Motor neuron (in vitro differentiated cells): ENCODE measurements around the gene C5AR2. TPM values are rescaled to one million over a fixed set of nuclear protein-coding genes. Genes with fewer than 3 reads are reported as not detected.
"Not testable (repeated sequence)": the region's sequence is repeated elsewhere in the genome, so short reads cannot be mapped to it uniquely, and the experiment has no call there.

ENCODE experiments used
- ATAC-seq, 8 experiments: fragments of 200-7000 bp; cut with Tn5 transposase; replicated peaks in 6 of 8; 2 replicates each; pipeline ENCODE4 v1.8.0; 2021; ENCODE audit warnings: mild to moderate bottlenecking in 8 of 8, moderate library complexity in 8 of 8
- H3K27ac ChIP-seq, 2 donors: fragments of 250-450 bp; sonication (Bioruptor Pico); 2 replicates each; pipeline ENCODE4 v1.9.0; 2021; ENCODE audit warnings: antibody characterized with exemption in 2 of 2, mild to moderate bottlenecking in 2 of 2, moderate library complexity in 1 of 2
- H3K4me1 ChIP-seq, 2 donors: fragments of 250-450 bp; sonication (Bioruptor Pico); replicated peaks in 1 of 2; 2 replicates each; pipeline ENCODE4 v1.6.1; 2021; ENCODE audit warnings: antibody characterized with exemption in 2 of 2, mild to moderate bottlenecking in 2 of 2, moderate library complexity in 1 of 2
- H3K4me3 ChIP-seq, 5 donors: fragments of 250-450 bp; sonication (Bioruptor Pico); 2 replicates each; pipeline ENCODE4 v1.9.0; 2021; ENCODE audit warnings: antibody characterized with exemption in 5 of 5, mild to moderate bottlenecking in 5 of 5, moderate library complexity in 4 of 5
- WGBS, 10 experiments: fragments of 450-650 bp; shearing (Covaris generic); methylation state at CpG; one replicate each; pipeline ENCODE4 v1.0.0; 2022; 5-methylcytosine and 5-hydroxymethylcytosine counted together
- in situ Hi-C, 9 experiments: fragments of 400-800 bp; cut with MboI; loops; one replicate each; pipeline ENCODE4 v1.15.0; 2021; ENCODE audit warnings: low sequenced_read_pairs in 9 of 9, low pct_unique_long_range_greater_than_20kb in 2 of 9; ENCODE audit not compliant: unreplicated experiment in 9 of 9
- total RNA-seq, 8 experiments: library from RNA; unstranded; fragments of 300-600 nt; gene quantifications; 2 replicates each; pipeline versions ENCODE4 v1.2.3 to v1.2.4, GENCODE V29; 2022

Gene C5AR2
- total RNA-seq, 8 experiments from 2014 or later = 0.04 to 0.36 (median 0.09) TPM; not detected in 1

DNA sequence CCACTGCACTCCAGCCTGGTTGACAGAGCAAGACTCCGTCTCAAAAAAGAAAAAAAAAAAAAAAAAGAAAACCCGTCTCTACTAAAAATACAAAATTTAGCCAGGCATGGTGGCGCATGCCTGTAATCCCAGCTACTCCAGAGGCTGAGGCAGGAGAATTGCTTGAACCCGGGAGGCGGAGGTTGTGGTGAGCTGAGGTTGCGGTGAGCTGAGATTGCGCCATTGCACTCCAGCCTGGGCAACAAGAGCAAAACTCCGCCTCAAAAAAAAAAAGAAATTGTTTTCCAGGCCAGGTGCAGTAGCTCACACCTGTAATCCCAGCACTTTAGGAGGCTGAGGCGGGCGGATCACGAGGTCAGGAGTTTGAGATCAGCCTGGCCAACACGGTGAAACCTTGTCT lies 54.6 kb downstream of the C5AR2 start:
- H3K4me1 ChIP-seq, H3K4me3 ChIP-seq, H3K27ac ChIP-seq, ATAC-seq, in situ Hi-C loops: not testable (repeated sequence)
- 74 to 100% (median 95%) methylated on average over 4 to 10 of the region's 12 CpGs; no CpG with 5 or more reads in 2 of the 10 experiments for WGBS, 10 experiments

DNA sequence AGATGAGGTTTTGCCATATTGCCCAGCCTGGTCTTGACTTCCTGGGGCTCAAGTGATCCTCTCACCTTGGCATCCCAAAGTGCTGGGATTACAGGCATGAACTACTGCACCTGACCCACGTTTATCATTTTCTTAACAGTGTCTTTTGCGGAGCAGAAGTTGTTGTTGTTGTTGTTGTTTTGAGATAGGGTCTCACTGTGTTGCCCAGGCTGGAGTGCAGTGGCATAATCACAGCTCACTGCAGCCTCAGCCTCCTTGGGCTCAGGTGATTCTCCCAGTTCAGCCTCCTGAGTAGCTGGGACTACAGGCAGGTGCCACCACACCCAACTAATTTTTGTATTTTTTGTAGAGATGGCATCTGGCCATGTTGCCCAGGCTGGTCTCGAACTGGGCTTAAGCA lies 55.6 kb downstream of the C5AR2 start:
- in situ Hi-C loops, H3K4me1 ChIP-seq, H3K4me3 ChIP-seq, ATAC-seq, H3K27ac ChIP-seq: not testable (repeated sequence)
- 57 to 100% (median 97%) methylated on average over 1 to 3 of the region's 3 CpGs; no CpG with 5 or more reads in 2 of the 10 experiments for WGBS, 10 experiments

DNA sequence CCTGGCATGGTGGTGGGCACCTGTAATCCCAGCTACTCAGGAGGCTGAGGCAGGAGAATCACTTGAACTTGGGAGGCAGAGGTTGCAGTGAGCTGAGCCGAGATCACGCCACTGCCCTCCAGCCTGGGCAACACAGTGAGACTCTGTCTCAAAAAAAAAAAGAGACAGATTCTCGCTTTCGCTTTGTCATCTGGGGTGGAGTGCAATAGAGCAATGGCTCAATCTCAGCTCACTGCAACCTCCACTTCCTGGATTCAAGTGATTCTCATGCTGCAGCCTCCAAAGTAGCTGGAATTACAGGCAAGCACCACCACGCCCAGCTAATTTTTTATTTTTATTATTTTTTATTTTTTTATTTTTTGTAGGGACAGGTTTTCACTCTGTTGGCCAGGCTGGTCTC lies 56.7 kb downstream of the C5AR2 start:
- in situ Hi-C loops, H3K27ac ChIP-seq, H3K4me1 ChIP-seq, H3K4me3 ChIP-seq: not testable (repeated sequence)
- peak in 2 of 8 experiments; percentile 19 to 34 for ATAC-seq
- WGBS, 10 experiments = 0 to 92% (median 74%) methylated on average over 1 to 4 of the region's 5 CpGs; no CpG with 5 or more reads in 1 of the 10 experiments

DNA sequence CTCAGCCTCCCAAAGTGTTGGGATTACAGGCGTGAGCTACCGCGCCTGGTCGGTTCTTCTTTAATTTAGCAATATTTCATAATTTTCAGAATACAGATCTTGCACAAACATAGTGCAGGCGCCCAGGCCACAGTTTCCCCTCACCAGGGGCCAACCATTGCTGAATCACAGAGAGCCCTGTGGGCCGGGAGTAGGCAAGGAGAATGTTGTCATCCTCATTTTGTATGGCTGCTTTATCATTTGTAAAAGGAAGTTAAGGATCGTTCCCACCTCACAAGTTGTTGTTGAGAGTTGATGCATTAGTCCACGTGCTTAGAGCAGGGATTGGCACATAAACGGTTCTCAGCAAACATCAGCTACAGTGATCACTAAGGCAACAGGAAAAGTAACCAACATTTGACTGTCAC lies 57.2 kb downstream of the C5AR2 start:
- H3K27ac ChIP-seq = no peak overlapping the region
- H3K4me1 ChIP-seq = no peaks in the 10 kb centered on the region
- in situ Hi-C loops = no loop called here
- WGBS, 10 experiments = 40 to 100% (median 76%) methylated on average over 1 to 9 of the region's 9 CpGs; no CpG with 5 or more reads in 2 of the 10 experiments
- no peak overlapping the region for H3K4me3 ChIP-seq
- ATAC-seq = peak in 1 of 8 experiments; percentile 34

DNA sequence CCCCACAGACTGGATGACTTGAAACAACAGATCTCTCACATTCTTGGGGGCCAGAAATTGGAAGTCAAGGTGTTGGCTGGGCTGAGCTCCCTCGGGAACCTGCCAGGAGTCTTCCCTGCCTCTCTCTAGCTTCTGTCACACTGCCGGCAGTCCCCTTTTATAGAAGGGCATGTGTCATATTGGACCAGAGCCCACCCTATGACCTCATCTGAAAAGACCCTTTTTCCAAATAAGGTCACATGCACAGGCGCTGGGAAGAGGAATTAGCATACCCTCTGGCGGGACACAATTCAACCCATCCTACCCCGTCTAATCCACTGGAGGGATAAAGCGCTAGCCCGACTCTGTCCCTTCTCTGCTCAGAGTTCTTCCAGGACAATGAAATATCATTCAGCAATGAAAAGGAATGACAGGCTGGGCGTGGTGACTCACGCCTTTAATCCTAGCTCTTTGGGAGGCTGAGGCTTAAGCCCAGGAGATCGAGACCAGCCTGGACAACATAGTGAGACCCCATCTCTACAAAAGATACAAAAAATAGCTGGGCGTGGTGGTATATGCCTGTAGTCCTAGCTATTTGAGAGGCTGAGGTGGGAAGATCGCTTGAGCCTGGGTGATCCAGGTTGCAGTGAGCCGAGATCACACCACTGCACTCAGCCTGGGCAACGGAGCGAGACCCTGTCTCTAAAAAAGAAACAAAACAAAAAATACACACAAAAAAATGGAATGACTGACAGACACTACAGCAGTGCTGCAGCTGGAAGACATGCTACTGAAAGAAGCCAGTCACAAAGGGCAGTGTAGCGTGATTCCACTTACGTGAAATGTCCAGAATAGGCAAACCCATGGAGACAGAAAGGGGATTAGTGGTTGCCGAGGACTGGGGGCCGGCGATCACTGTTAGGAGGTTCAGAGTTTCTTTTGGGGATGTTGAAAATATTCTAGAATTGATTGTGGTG lies 58.8 kb downstream of the C5AR2 start:
- WGBS, 10 experiments = 50 to 90% (median 60%) methylated on average over 1 to 12 of the region's 20 CpGs; no CpG with 5 or more reads in 1 of the 10 experiments
- no peaks in the 10 kb centered on the region for H3K4me1 ChIP-seq
- no peak overlapping the region for H3K4me3 ChIP-seq
- peak in 4 of 8 experiments; percentile 21 to 33 (median 28) for ATAC-seq
- H3K27ac ChIP-seq = no peak overlapping the region
- in situ Hi-C loops = no loop called here

DNA sequence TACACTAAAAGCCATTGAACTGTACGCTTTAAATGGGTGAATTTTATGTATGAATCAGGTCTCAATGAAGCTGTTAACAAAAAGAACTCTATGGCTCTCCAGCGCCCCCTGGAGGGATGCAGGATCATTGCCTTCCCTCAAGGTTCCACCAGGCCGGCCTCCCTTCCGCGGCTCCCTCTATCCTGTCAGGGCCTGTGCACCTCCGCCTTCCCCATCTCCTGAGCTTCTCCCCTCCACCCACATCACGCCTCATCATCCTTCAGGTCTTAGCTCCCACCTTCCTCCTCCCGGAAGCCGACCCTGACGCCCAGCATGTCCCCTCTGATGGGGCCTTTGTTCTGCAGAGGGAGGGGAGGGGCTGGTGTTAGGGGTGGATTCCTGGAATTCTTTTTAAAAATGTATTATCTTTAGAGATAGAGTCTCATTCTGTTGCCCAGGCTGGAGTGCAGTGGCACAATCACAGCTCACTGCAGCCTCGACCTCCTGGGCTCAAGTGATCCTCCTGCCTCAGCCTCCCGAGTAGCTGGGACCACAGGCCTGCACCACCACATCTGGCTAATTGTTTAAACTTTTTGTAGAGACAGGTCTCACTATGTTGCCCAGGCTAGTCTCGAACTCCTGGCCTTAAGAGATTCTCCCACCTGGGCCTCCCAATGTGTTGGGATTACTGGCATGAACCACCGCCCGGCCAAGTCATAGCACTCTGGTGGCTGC lies 59.7 kb downstream of the C5AR2 start:
- H3K27ac ChIP-seq = no peak overlapping the region
- no peaks in the 10 kb centered on the region for H3K4me1 ChIP-seq
- WGBS, 10 experiments = 2 to 86% (median 33%) methylated on average over 2 to 7 of the region's 15 CpGs; no CpG with 5 or more reads in 3 of the 10 experiments
- no peak overlapping the region for H3K4me3 ChIP-seq
- in situ Hi-C loops = no loop called here
- peak; percentile 40 to 94 (median 59) for ATAC-seq

Other genes starting within 250 kb of the C5AR2 start
- 10 to 100 TPM; 10.9 to 54.5 (median 22.8) TPM for gene ZC3H4, start 218.4 kb upstream of the C5AR2 start, total RNA-seq
- gene SAE1, start 201.3 kb upstream of the C5AR2 start, total RNA-seq = 100 to 1,000 TPM in 2 of 8 experiments, 10 to 100 TPM in 6; 76.2 to 197 (median 91.7) TPM
- 10 to 100 TPM; 17.4 to 23.6 (median 20.3) TPM for gene BBC3, start 101.0 kb upstream of the C5AR2 start, total RNA-seq
- 10 to 100 TPM; 12.9 to 45.7 (median 17.4) TPM for gene CCDC9, start 75.7 kb upstream of the C5AR2 start, total RNA-seq
- 10 to 100 TPM in 4 of 8 experiments, 1 to 10 TPM in 4; 3.4 to 17.5 (median 10.4) TPM for gene INAFM1, start 57.3 kb upstream of the C5AR2 start, total RNA-seq
- gene C5AR1, start 22.3 kb upstream of the C5AR2 start, total RNA-seq = 10 to 100 TPM in 1 of 8 experiments, 1 to 10 TPM in 6, under 1 TPM in 1; 0.29 to 15.6 (median 2.1) TPM
- gene DHX34, start 17.1 kb downstream of the C5AR2 start, total RNA-seq = 10 to 100 TPM in 6 of 8 experiments, 1 to 10 TPM in 2; 9.4 to 24.5 (median 12.9) TPM
- 100 to 1,000 TPM in 4 of 8 experiments, 10 to 100 TPM in 3, 1 to 10 TPM in 1; 3.2 to 124 (median 93.2) TPM for gene MEIS3, start 87.4 kb downstream of the C5AR2 start, total RNA-seq
- 100 to 1,000 TPM in 2 of 8 experiments, 10 to 100 TPM in 2, 1 to 10 TPM in 4; 1.4 to 351 (median 9.7) TPM for gene SLC8A2, start 139.7 kb downstream of the C5AR2 start, total RNA-seq
- 10 to 100 TPM in 4 of 8 experiments, 1 to 10 TPM in 4; 5.5 to 24.9 (median 9.6) TPM for gene KPTN, start 152.0 kb downstream of the C5AR2 start, total RNA-seq
- gene NAPA, start 182.9 kb downstream of the C5AR2 start, total RNA-seq = 100 to 1,000 TPM in 5 of 8 experiments, 10 to 100 TPM in 3; 65.3 to 168 (median 103) TPM
- under 1 TPM in 4 of 8 experiments, not detected in 4; 0.04 to 0.43 (median 0.16) TPM for gene ZNF541, start 241.0 kb downstream of the C5AR2 start, total RNA-seq